Neural progenitor cell (in vitro differentiated cells): ENCODE data around the gene CSNK1G1. TPM values are rescaled to one million over a fixed set of nuclear protein-coding genes. Genes with fewer than 3 reads are reported as not detected.

Experiments used
- DNase-seq: peaks from one replicate; pipeline ENCODE4 v3.0.0-alpha.2; 2016; ENCODE audit warnings: low spot score
- H2AFZ ChIP-seq: fragments of 200-600 bp; sonication (generic); replicated peaks from 2 replicates; pipeline ENCODE4 v1.6.1; 2016; ENCODE audit warnings: antibody characterized with exemption
- H3F3A ChIP-seq: fragments of 200-600 bp; sonication (generic); 2 replicates; pipeline ENCODE4 v1.6.1; 2016; ENCODE audit warnings: antibody characterized with exemption, low read depth
- H3K27ac ChIP-seq: fragments of 200-600 bp; sonication (generic); 2 replicates; pipeline ENCODE4 v1.5.1; 2016; ENCODE audit warnings: mild to moderate bottlenecking
- H3K27me3 ChIP-seq: fragments of 200-600 bp; sonication (generic); 2 replicates; pipeline ENCODE4 v1.6.1; 2016; ENCODE audit warnings: mild to moderate bottlenecking, moderate library complexity
- H3K36me3 ChIP-seq: fragments of 200-600 bp; sonication (generic); 2 replicates; pipeline ENCODE4 v1.5.1; 2016
- H3K4me1 ChIP-seq: fragments of 200-600 bp; sonication (generic); 2 replicates; pipeline ENCODE4 v1.6.1; 2016; ENCODE audit warnings: mixed run types
- H3K4me2 ChIP-seq: fragments of 200-600 bp; sonication (generic); 2 replicates; pipeline ENCODE4 v1.6.1; 2016
- H3K4me3 ChIP-seq: fragments of 200-600 bp; sonication (generic); 2 replicates; pipeline ENCODE4 v1.5.1; 2016
- H3K79me2 ChIP-seq: fragments of 200-600 bp; sonication (generic); 2 replicates; pipeline ENCODE4 v1.6.1; 2016; ENCODE audit warnings: low read depth
- H3K9ac ChIP-seq: fragments of 200-600 bp; sonication (generic); 2 replicates; pipeline ENCODE4 v1.6.1; 2016
- H3K9me3 ChIP-seq: fragments of 200-600 bp; sonication (generic); 2 replicates; pipeline ENCODE4 v1.5.1; 2016; ENCODE audit warnings: low read depth
- H4K20me1 ChIP-seq: fragments of 200-600 bp; sonication (generic); 2 replicates; pipeline ENCODE4 v1.6.1; 2016; ENCODE audit warnings: low read depth
- H3K27ac Mint-ChIP-seq: 3 replicates; pipeline ENCODE4 v1.8.0; 2021; ENCODE audit warnings: mixed read lengths
- H3K27me3 Mint-ChIP-seq: 2 replicates; pipeline ENCODE4 v1.8.0; 2022; ENCODE audit warnings: low read depth, mild to moderate bottlenecking, inconsistent platforms, moderate library complexity, mixed read lengths; ENCODE audit not compliant: insufficient read depth
- H3K36me3 Mint-ChIP-seq: 3 replicates; pipeline ENCODE4 v1.8.0; 2021; ENCODE audit warnings: mixed read lengths
- H3K4me1 Mint-ChIP-seq: 3 replicates; pipeline ENCODE4 v1.8.0; 2021; ENCODE audit warnings: mixed read lengths
- H3K4me3 Mint-ChIP-seq: 3 replicates; pipeline ENCODE4 v1.8.0; 2021; ENCODE audit warnings: mild to moderate bottlenecking, moderate library complexity, mixed read lengths
- H3K9me3 Mint-ChIP-seq: 3 replicates; pipeline ENCODE4 v1.8.0; 2020; ENCODE audit warnings: mixed read lengths
- EZH2 ChIP-seq: fragments of 200-600 bp; sonication (generic); IDR thresholded peaks from 2 replicates; pipeline ENCODE4 v1.6.1; 2017; ENCODE audit warnings: antibody characterized with exemption, mild to moderate bottlenecking, moderate library complexity
- EZH2phosphoT487 ChIP-seq: fragments of 200-600 bp; sonication (generic); IDR thresholded peaks from 2 replicates; pipeline ENCODE4 v1.6.1; 2017; ENCODE audit warnings: antibody characterized with exemption
- total RNA-seq: library from RNA; depleted of rRNA; stranded (reverse); fragments of >200 nt; gene quantifications from 2 replicates; pipeline ENCODE4 v1.2.3, GENCODE V29; 2015; ENCODE audit warnings: low replicate concordance
- TF ChIP-seq, protein P1 (sequence below): fragments of 200-600 bp; sonication (generic); IDR thresholded peaks from 2 replicates; pipeline ENCODE4 v1.5.1; 2017; ENCODE audit warnings: antibody characterized with exemption, mild to moderate bottlenecking

CSNK1G1 gene
- total RNA-seq, 1 donor from 2014 or later, result 23.0 TPM

DNA sequence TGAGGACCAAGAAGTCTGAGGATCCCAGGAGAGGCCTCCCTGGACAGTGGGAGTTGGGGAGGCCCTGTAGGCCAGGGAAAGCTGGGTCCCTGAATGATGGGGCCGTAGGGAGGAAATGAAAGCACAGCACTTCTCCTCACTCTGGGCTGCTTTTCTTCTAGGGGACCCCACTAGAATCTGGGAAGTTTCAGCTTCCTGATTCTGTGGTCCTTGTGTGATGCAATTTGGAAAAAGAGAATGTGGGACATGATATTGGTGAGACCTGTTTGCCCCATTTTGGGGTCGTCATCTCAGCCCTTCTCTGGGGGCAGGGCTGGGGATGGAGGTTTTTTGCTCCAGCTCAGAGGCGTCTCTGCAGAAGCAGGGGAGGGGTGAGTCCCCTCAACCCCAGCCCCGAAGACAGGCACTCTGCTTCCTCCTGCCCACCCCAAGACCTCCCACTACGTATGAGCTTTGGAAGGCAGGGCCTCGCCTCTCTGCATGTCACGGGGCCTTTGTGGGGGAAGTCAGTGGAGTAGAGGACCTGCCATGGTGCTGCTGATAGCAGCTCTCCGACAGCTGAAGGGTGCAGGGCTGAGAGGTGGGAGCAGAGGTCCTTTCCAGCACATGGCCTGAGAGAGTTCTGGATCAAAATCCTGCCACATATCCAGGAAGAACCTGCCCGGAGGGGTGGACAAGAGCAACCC lies 205.9 kb downstream of the CSNK1G1 start:
- Mint-ChIP-seq H3K4me3 (peak overlapping the region; percentile 50), H3K4me1 (peaks cover 7% of the 10 kb centered on the region), H3K27ac (no peak overlapping the region), H3K27me3 (peaks cover 15% of the 10 kb centered on the region), H3K9me3 (no peaks in the 10 kb centered on the region), H3K36me3 (peaks cover 2% of the 10 kb centered on the region)
- Histone ChIP-seq H4K20me1 (peaks cover 9% of the 10 kb centered on the region), H3K4me3 (no peak overlapping the region), H3K9me3 (no peaks in the 10 kb centered on the region), H3K27ac (no peak overlapping the region), H3K79me2 (no peaks in the 10 kb centered on the region), H3K27me3 (peaks cover 32% of the 10 kb centered on the region), H3K4me2 (no peak overlapping the region), H3K9ac (no peak overlapping the region), H2AFZ (no peak overlapping the region), H3K4me1 (peaks cover 16% of the 10 kb centered on the region), H3K36me3 (no peaks in the 10 kb centered on the region), H3F3A (peaks cover 24% of the 10 kb centered on the region)
- no peak for DNase-seq
- TF ChIP-seq EZH2phosphoT487, result no peak
- TF ChIP-seq, protein P1, sequence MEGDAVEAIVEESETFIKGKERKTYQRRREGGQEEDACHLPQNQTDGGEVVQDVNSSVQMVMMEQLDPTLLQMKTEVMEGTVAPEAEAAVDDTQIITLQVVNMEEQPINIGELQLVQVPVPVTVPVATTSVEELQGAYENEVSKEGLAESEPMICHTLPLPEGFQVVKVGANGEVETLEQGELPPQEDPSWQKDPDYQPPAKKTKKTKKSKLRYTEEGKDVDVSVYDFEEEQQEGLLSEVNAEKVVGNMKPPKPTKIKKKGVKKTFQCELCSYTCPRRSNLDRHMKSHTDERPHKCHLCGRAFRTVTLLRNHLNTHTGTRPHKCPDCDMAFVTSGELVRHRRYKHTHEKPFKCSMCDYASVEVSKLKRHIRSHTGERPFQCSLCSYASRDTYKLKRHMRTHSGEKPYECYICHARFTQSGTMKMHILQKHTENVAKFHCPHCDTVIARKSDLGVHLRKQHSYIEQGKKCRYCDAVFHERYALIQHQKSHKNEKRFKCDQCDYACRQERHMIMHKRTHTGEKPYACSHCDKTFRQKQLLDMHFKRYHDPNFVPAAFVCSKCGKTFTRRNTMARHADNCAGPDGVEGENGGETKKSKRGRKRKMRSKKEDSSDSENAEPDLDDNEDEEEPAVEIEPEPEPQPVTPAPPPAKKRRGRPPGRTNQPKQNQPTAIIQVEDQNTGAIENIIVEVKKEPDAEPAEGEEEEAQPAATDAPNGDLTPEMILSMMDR, result no peak
- TF ChIP-seq EZH2, result no peak

DNA sequence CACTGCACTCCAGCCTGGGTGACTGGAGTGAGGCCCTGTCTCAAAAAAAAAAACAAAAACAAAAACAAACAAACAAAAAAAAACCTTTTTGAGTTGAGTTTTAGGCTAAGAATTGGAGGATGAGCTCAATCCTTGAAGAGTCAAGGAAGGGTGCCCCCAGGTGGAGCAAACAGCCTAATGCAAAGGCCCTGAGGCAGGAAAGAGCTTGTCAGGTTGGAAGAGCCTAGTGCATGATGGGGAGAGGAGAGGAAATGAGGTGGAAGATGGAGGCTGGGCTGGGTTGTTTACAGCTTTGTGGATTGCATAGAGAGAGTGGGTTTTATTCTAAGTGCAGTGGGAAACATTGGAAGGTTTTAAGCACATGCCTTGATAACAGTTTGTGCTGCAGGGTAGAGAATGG lies 206.5 kb downstream of the CSNK1G1 start:
- no peak overlapping the region for H2AFZ ChIP-seq
- Mint-ChIP-seq H3K27ac (no peak overlapping the region), H3K4me3 (peak overlapping the region; percentile 50), H3K27me3 (peaks cover 17% of the 10 kb centered on the region), H3K36me3 (peaks cover under 1% of the 10 kb centered on the region), H3K4me1 (peaks cover 7% of the 10 kb centered on the region), H3K9me3 (no peaks in the 10 kb centered on the region)
- DNase-seq, result no peak
- no peak overlapping the region for H3K27ac ChIP-seq
- no peak for TF ChIP-seq EZH2phosphoT487
- TF ChIP-seq, protein P1, result peak; percentile 12
- H3K36me3 ChIP-seq, result no peaks in the 10 kb centered on the region
- no peaks in the 10 kb centered on the region for H3K9me3 ChIP-seq
- no peak overlapping the region for H3K9ac ChIP-seq
- no peak overlapping the region for H3K4me3 ChIP-seq
- H3K4me1 ChIP-seq, result peaks cover 16% of the 10 kb centered on the region
- H3K79me2 ChIP-seq, result no peaks in the 10 kb centered on the region
- peaks cover 32% of the 10 kb centered on the region for H3K27me3 ChIP-seq
- peaks cover 9% of the 10 kb centered on the region for H4K20me1 ChIP-seq
- no peak overlapping the region for H3K4me2 ChIP-seq
- H3F3A ChIP-seq, result peaks cover 23% of the 10 kb centered on the region

DNA sequence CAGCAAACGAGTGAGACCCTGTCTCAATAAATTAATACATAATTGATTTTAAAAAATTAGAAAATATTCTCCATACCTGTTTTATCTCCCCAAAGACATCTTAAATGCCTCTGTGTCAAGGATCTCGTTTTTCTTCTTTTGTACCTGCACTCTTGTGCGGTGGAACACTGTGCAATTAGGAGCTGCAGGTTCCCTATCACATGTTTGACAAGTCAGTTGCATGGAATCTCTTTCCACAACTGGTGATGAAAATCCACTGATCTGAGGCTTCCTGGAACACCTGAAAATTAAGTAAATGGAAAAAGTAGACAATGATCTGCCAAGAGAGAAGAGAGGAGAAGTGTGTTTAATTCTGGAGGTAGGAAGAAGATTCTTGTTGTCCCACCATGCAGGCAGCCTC lies 207.4 kb downstream of the CSNK1G1 start:
- peaks cover 5% of the 10 kb centered on the region for H3K4me1 Mint-ChIP-seq
- peaks cover 15% of the 10 kb centered on the region for H3F3A ChIP-seq
- H3K36me3 ChIP-seq, result no peaks in the 10 kb centered on the region
- no peak overlapping the region for H3K27ac Mint-ChIP-seq
- no peaks in the 10 kb centered on the region for H3K9me3 ChIP-seq
- H3K79me2 ChIP-seq, result no peaks in the 10 kb centered on the region
- peaks cover 16% of the 10 kb centered on the region for H3K4me1 ChIP-seq
- no peak for DNase-seq
- no peaks in the 10 kb centered on the region for H3K36me3 Mint-ChIP-seq
- H4K20me1 ChIP-seq, result peaks cover 9% of the 10 kb centered on the region
- TF ChIP-seq, protein P1, result no peak
- TF ChIP-seq EZH2 (no peak), EZH2phosphoT487 (no peak)
- no peak overlapping the region for H3K4me2 ChIP-seq
- H3K4me3 ChIP-seq, result no peak overlapping the region
- H3K27me3 ChIP-seq, result peaks cover 32% of the 10 kb centered on the region
- H3K9ac ChIP-seq, result no peak overlapping the region
- H2AFZ ChIP-seq, result no peak overlapping the region
- H3K9me3 Mint-ChIP-seq, result no peaks in the 10 kb centered on the region
- peaks cover 19% of the 10 kb centered on the region for H3K27me3 Mint-ChIP-seq
- no peak overlapping the region for H3K4me3 Mint-ChIP-seq
- no peak overlapping the region for H3K27ac ChIP-seq
